Lower lobe of right lung (tissue), 2 donors: ENCODE measurements around the gene APBB1. TPM values are rescaled to one million over a fixed set of nuclear protein-coding genes. Genes with fewer than 3 reads are reported as not detected.
A peak's percentile ranks its signal among the peaks of the same experiment; 100 is the strongest.

Experiments
- ATAC-seq, 2 donors: fragments of 200-7000 bp; cut with Tn5 transposase; one replicate each; pipeline ENCODE4 v1.9.1; 2020 to 2022; ENCODE audit warnings: mild to moderate bottlenecking in 2 of 2, moderate library complexity in 2 of 2
- DNase-seq: peaks from one replicate; pipeline ENCODE4 v3.0.0-alpha.2; 2020
- H3K27ac ChIP-seq: fragments of 200-600 bp; one replicate; pipeline ENCODE4 v1.8.0; 2022
- H3K27me3 ChIP-seq: fragments of 200-600 bp; one replicate; pipeline ENCODE4 v1.8.0; 2022; ENCODE audit warnings: low read depth
- H3K36me3 ChIP-seq: fragments of 200-600 bp; one replicate; pipeline ENCODE4 v1.8.0; 2022; ENCODE audit warnings: mild to moderate bottlenecking
- H3K4me1 ChIP-seq: fragments of 200-600 bp; one replicate; pipeline ENCODE4 v1.8.0; 2022
- H3K4me3 ChIP-seq: fragments of 200-600 bp; one replicate; pipeline ENCODE4 v1.8.0; 2022; ENCODE audit warnings: mild to moderate bottlenecking
- H3K9me3 ChIP-seq: fragments of 200-600 bp; one replicate; pipeline ENCODE4 v1.8.0; 2022
- CTCF ChIP-seq: fragments of 200-600 bp; IDR thresholded peaks from one replicate; pipeline ENCODE4 v1.8.0; 2022; ENCODE audit warnings: antibody characterized with exemption, mild to moderate bottlenecking
- intact Hi-C: fragments of 100-400 bp; cut with DNase I; formaldehyde crosslinking; loops from one replicate; pipeline ENCODE4 v1.11.0; 2022
- total RNA-seq: library from RNA; stranded (reverse); fragmentation: NEBNext Ultra II Directional; extraction: Animal tissue kit (Norgen Biotek cat#: 25700); gene quantifications from one replicate; pipeline ENCODE4 v1.2.1, GENCODE V29; 2021
- donor health status: DM: no; HTN: yes; CAD: no; lungs with severe emphysema.

APBB1 gene
- total RNA-seq, 1 donor from 2014 or later = 37.2 TPM

DNA sequence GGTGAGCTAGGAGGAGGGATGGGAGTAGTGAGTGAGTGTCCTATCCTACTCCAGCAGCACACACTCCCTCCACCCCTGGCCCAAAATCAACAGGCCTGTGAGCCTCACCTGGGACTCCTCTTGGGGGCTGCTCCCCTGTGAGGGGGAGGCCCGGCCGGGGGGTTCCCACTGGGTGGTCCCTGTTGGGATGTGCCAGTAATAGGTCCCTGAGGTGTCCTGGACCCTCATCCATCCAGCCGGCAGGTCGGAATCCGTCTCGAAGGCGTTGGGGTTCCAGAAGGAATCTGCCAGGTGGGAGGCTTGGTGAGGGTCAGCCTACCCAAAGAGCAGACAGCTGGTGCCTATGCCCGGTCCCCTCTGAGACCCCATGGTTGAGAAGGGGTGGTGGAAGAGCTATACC is 15.4 kb downstream of the APBB1 start:
- no peak for DNase-seq
- Histone ChIP-seq H3K4me1 (no peaks in the 10 kb centered on the region), H3K27ac (no peak overlapping the region), H3K36me3 (peaks cover 33% of the 10 kb centered on the region), H3K4me3 (no peak overlapping the region), H3K27me3 (no peaks in the 10 kb centered on the region), H3K9me3 (no peaks in the 10 kb centered on the region)
- no peak for TF ChIP-seq CTCF
- intact Hi-C loops = no loop called here
- no peak for ATAC-seq

DNA sequence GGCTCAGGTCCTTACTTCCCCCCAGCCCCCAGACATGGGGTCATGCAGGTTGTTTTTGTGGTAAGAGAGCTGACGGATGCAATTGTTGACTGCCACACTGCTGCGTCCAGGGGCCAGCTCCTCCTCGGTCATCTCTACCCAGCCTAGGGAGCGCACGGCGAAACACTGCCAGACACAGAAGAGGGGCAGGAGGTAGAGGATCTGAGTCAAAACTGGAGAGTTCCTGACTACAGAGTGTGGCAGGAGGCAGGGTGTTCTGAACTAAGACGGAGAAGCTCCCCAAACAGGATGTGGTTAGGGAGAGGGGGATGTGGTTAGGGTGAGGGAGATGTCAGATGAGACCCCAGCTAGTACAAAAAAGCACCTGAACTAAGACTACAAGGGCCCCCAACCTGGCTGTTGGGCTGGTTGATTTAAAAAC is 16.3 kb downstream of the APBB1 start:
- H3K4me3 ChIP-seq = no peak overlapping the region
- ATAC-seq = peak in 1 of 2 donors; percentile 48

DNA sequence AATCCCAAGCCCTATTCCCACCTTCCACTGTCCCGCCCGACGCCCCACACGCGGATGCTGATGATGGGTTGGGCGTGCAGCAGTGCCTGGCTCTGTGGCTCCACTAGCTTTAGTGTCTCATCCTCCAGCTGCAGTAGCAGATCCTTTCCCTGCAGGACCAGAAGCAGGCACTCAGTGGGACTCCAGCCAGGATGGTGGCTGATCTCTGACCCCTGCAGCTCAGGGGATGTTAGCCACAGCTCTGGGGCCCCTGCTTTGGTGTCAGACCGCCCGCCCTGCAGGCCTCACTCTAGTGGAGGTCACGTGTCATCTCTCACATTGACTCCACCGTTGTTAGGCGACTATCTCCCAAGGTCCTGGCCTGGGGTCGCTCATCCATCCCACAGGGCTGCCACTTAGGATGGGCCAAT is 16.8 kb downstream of the APBB1 start:
- intact Hi-C loops = no loop called here
- Histone ChIP-seq H3K27me3 (no peaks in the 10 kb centered on the region), H3K4me3 (no peak overlapping the region), H3K9me3 (no peaks in the 10 kb centered on the region), H3K36me3 (peaks cover 32% of the 10 kb centered on the region), H3K4me1 (peaks cover 8% of the 10 kb centered on the region), H3K27ac (no peak overlapping the region)
- ATAC-seq (no peak), DNase-seq (no peak)
- TF ChIP-seq CTCF = no peak

More for the DNA sequence above, 16.3 kb downstream of the APBB1 start:
- Histone ChIP-seq H3K27ac (no peak overlapping the region), H3K4me1 (peaks cover 3% of the 10 kb centered on the region), H3K9me3 (no peaks in the 10 kb centered on the region), H3K27me3 (no peaks in the 10 kb centered on the region), H3K36me3 (peaks cover 32% of the 10 kb centered on the region)
- no peak for TF ChIP-seq CTCF
- intact Hi-C loops = no loop called here
- no peak for DNase-seq

DNA sequence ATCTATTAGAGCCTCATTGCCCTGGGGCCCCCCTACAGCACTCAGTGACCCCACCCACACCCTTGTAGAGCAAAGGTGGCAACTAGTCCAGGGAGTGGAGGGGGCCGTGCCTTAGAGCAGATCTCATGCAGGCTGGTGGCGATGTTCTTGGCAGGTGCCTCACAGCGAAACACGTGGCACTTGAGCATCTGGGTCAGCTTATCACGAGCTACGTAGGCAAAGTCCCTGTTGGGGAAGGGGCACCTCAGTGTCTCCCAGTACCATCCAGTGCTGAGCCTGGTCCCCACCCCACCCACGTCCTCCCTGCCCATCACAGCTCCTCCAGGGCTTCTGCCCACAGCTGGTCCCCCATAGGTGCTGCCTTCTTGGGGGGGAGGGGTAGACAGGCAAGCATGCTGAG is 17.4 kb downstream of the APBB1 start:
- intact Hi-C loops = no loop called here

GRCh38 chr11:6400431-6401345 is 18.2 kb downstream of the APBB1 start:
- intact Hi-C loops = no loop called here
- ATAC-seq (no peak), DNase-seq (no peak)
- Histone ChIP-seq H3K27me3 (no peaks in the 10 kb centered on the region), H3K27ac (no peak overlapping the region), H3K36me3 (peaks cover 33% of the 10 kb centered on the region), H3K9me3 (no peaks in the 10 kb centered on the region), H3K4me1 (peaks cover 12% of the 10 kb centered on the region), H3K4me3 (no peak overlapping the region)
- no peak for TF ChIP-seq CTCF

More for the DNA sequence above, 17.4 kb downstream of the APBB1 start:
- no peak overlapping the region for H3K27ac ChIP-seq
- H3K9me3 ChIP-seq = no peaks in the 10 kb centered on the region
- ATAC-seq = no peak
- no peak overlapping the region for H3K4me3 ChIP-seq
- no peaks in the 10 kb centered on the region for H3K27me3 ChIP-seq
- H3K36me3 ChIP-seq = peaks cover 32% of the 10 kb centered on the region
- H3K4me1 ChIP-seq = peaks cover 12% of the 10 kb centered on the region
- no peak for DNase-seq
- no peak for TF ChIP-seq CTCF
